Central memory CD8-positive, alpha-beta T cell (primary cell): Measurements from ENCODE around the gene COL9A1.
"Not testable (repeated sequence)": the region's sequence is repeated elsewhere in the genome, so short reads cannot be mapped to it uniquely, and the experiment has no call there.

Experiments
- ATAC-seq: fragments of 150-1000 bp; cut with Tn5 transposase; replicated peaks from 2 replicates; pipeline ENCODE4 v1.10.0; 2022; ENCODE audit warnings: mild to moderate bottlenecking, moderate FRiP score, moderate number of reproducible peaks; ENCODE audit not compliant: poor library complexity, severe bottlenecking; ENCODE audit errors: extremely low read depth
- DNase-seq, 2 donors: peaks; one replicate each; pipeline ENCODE4 v3.0.0; 2021; ENCODE audit warnings: low spot score in 2 of 2
- H3K27ac Mint-ChIP-seq: one replicate; pipeline ENCODE4 v1.8.0; 2022; ENCODE audit warnings: low read depth, mild to moderate bottlenecking, moderate library complexity, mixed read lengths
- H3K27me3 Mint-ChIP-seq: one replicate; pipeline ENCODE4 v1.8.0; 2022; ENCODE audit warnings: mixed read lengths
- H3K36me3 Mint-ChIP-seq: one replicate; pipeline ENCODE4 v1.8.0; 2022; ENCODE audit warnings: mild to moderate bottlenecking, moderate library complexity, mixed read lengths; ENCODE audit not compliant: insufficient read depth
- H3K4me1 Mint-ChIP-seq: one replicate; pipeline ENCODE4 v1.8.0; 2022; ENCODE audit warnings: mixed read lengths
- H3K4me3 Mint-ChIP-seq: one replicate; pipeline ENCODE4 v1.8.0; 2022; ENCODE audit warnings: mild to moderate bottlenecking, moderate library complexity, mixed read lengths
- H3K9me3 Mint-ChIP-seq: one replicate; pipeline ENCODE4 v1.8.0; 2022; ENCODE audit warnings: mixed read lengths

The COL9A1 gene

DNA sequence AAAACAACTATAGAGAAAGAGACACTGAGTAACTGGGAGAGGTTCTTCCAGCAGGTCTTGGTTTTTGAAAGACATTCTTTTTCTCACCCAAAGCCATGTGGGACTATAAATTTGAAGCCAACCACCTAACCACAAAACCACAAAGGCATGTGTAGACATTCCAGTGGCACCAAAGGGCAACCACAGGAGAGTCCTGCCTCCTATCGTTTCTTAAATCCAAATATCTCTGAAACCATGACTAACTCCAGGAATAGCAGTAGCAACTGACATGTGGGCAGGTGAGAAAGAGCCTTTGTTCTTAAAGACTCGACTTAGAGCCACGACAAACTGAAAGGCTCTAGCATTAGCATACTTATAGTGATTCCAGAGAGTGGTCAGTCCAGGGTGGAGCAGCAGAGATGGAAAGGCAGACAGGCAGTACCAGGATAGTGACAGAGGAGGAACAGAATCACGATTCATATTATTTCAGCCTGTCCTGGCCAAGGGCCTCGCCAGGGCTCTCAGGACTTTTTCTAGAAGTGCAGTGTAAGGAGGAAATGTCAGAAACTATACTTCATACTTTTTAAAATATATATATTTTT is 9.4 kb upstream of the COL9A1 start:
- Mint-ChIP-seq H3K4me1 (no peaks in the 10 kb centered on the region), H3K36me3 (no peaks in the 10 kb centered on the region), H3K4me3 (no peak overlapping the region), H3K27me3 (peaks cover 13% of the 10 kb centered on the region), H3K27ac (no peak overlapping the region), H3K9me3 (no peaks in the 10 kb centered on the region)
- ATAC-seq (no peak), DNase-seq (no peak)

DNA sequence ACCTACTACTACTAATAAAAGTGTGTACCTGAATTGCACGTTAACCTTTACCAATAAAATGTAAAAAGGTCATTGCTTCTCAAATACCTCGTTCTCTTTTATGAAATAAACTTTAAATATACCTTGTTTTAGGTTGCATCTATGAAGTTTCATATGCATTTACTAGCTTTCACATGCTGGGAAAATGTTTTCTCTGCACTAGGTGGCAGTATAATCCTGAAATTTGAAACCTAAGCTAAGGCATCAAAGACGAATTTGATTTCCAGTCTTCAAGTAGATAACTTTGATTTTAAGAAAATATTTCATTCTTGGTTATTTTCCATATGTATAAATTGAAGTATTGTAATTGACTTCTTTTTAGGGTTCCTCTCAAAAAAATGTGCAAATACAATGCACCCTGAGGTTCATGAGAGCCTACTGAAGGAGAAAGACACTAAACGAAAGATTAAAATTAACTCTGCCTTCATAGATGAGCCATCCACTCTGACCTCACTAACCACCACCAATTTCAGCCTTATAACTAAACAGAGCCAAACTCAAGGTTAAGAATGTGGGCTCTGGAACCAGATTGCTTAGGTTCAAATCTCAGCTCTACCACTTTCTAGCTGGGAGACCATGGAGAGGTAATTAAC is 7.3 kb upstream of the COL9A1 start:
- H3K27ac Mint-ChIP-seq = no peak overlapping the region
- H3K4me1 Mint-ChIP-seq = no peaks in the 10 kb centered on the region
- no peaks in the 10 kb centered on the region for H3K9me3 Mint-ChIP-seq
- H3K36me3 Mint-ChIP-seq = no peaks in the 10 kb centered on the region
- peak; percentile 32 for ATAC-seq
- peaks cover 17% of the 10 kb centered on the region for H3K27me3 Mint-ChIP-seq
- DNase-seq = no peak
- H3K4me3 Mint-ChIP-seq = no peak overlapping the region

DNA sequence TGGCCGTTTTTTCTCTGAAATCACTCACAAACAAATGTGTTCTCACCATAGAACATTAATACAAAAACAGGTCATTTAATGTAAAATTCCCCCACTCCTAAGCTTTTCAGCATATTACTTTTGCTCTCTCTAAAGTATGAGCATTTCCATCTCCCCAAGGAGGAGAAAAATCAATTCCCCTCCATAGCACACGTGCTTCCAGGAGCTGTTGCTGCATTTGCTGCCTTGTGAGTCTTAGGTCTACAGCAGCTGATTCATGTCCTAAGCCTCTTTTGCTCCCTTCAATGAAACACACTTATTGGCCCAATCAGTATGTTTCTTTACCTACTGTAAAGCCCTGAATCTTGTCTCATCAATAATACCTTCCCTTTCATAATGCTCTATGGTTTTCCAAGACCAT is 6.4 kb upstream of the COL9A1 start:
- no peaks in the 10 kb centered on the region for H3K36me3 Mint-ChIP-seq

DNA sequence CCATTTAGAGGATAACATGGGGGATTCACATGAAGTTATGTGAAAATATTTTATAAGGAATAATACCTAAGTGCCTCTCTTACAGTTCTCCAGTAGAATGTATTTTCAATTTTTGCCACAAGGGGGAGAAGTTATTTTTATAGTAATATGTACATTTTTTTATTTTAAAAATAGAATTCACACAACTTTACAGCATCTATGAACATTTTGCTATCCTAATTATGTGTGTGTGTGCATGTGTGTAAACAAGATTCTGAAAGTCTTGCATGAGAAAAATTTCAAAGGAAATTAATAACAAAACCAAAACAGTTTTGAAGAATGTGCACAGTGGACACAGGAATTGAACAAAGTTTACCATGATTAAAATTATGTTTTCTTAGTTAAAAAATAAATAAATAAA is 5.3 kb upstream of the COL9A1 start:
- not testable (repeated sequence) for ATAC-seq, H3K4me3 Mint-ChIP-seq

More for the DNA sequence above, 6.4 kb upstream of the COL9A1 start:
- H3K9me3 Mint-ChIP-seq = no peaks in the 10 kb centered on the region
- ATAC-seq (no peak), DNase-seq (no peak)
- H3K27ac Mint-ChIP-seq = no peak overlapping the region
- peaks cover 25% of the 10 kb centered on the region for H3K27me3 Mint-ChIP-seq
- no peaks in the 10 kb centered on the region for H3K4me1 Mint-ChIP-seq
- no peak overlapping the region for H3K4me3 Mint-ChIP-seq

DNA sequence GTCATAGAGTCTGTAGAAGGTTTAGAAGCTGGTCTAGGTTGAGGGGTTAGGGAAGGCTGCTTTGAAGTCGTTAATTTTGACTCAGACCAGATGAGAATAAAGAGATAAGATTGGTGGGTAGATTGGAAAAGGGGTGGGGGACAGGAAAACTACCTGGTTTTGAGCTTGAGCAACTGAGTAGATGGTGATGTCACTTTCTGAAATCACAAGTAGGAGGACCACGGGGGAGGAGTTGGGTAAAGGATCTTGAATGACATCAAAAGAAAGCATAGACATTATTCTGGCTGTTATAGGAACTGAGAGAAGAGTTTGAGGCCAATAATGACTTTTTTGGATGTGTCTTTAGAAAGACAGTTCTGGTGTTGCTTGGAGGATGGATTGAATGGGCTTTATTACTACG is 4.1 kb upstream of the COL9A1 start:
- Mint-ChIP-seq H3K27me3 (peaks cover 39% of the 10 kb centered on the region), H3K4me3 (no peak overlapping the region), H3K27ac (no peak overlapping the region), H3K36me3 (peaks cover 3% of the 10 kb centered on the region), H3K9me3 (no peaks in the 10 kb centered on the region), H3K4me1 (no peaks in the 10 kb centered on the region)
- DNase-seq (no peak), ATAC-seq (no peak)

More for the DNA sequence above, 5.3 kb upstream of the COL9A1 start:
- not testable (repeated sequence) for H3K4me1 Mint-ChIP-seq, DNase-seq, H3K36me3 Mint-ChIP-seq, H3K27ac Mint-ChIP-seq, H3K9me3 Mint-ChIP-seq
- H3K27me3 Mint-ChIP-seq = peaks cover 31% of the 10 kb centered on the region

DNA sequence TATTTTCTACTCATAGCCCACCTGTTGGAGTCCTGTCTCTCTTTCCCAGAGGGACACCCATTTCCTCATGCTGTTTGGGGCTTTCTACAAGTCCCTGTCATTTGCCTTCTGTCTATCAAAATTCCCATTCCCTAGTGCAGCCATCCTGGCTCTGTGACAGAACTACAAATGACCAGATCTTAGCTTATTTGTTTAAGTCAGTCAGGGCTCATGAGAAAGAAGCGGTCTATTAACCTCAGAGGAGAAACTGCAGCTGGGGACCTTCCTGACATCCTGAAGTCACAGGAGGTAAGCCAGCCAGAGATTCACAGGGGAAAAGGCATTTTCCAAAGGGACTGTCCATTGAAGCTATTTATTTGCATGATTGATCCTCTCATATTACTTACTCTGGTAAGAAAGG is 1.7 kb upstream of the COL9A1 start:
- H3K4me1 Mint-ChIP-seq = no peaks in the 10 kb centered on the region
- peaks cover 39% of the 10 kb centered on the region for H3K27me3 Mint-ChIP-seq
- H3K27ac Mint-ChIP-seq = no peak overlapping the region
- DNase-seq = no peak
- H3K4me3 Mint-ChIP-seq = no peak overlapping the region
- ATAC-seq = no peak
- no peaks in the 10 kb centered on the region for H3K9me3 Mint-ChIP-seq
- peaks cover 3% of the 10 kb centered on the region for H3K36me3 Mint-ChIP-seq

DNA sequence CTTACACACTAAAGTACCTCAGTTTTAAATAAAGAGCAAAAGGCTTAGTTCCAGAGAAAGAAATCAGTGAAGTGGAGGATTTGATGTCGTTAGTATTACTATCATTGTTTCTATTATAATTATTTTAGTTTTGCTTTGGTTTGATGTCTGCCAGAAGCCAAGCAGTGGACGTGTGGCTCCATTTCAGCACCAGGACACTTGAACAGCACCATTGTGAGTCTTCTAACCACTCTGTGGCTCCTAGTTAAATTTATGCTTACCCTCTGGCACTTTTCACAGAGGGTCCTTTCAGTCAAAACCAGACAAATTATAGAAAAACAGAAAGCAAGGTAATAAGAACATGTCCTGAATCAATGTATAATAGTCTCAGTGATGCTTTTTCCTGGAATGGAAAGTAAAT is 3.4 kb downstream of the COL9A1 start:
- Mint-ChIP-seq H3K36me3 (peaks cover 3% of the 10 kb centered on the region), H3K4me3 (no peak overlapping the region), H3K27me3 (peaks cover 35% of the 10 kb centered on the region), H3K9me3 (no peaks in the 10 kb centered on the region), H3K27ac (no peak overlapping the region), H3K4me1 (no peaks in the 10 kb centered on the region)
- no peak for ATAC-seq
- DNase-seq = no peak

DNA sequence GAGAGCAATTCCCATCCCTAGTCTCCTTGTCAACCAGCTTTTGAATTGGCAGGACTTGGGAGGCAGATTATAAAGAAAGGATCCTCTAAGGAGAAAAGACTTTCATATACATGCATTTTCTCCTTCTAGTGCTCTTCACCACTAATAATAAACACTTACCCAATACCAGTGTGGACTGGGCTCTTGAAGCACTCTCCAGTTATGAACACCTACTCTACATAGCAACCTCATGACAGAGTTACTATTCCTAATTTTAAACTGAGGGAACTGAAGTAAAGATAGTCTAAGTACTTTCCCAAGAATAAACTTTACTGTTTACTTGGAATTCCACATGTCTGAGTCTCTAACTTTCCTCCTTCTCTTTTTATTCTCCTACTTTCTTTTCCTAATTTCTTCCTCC is 4.8 kb downstream of the COL9A1 start:
- ATAC-seq (no peak), DNase-seq (no peak)
- Mint-ChIP-seq H3K27me3 (peaks cover 35% of the 10 kb centered on the region), H3K4me1 (no peaks in the 10 kb centered on the region), H3K4me3 (no peak overlapping the region), H3K27ac (no peak overlapping the region), H3K9me3 (no peaks in the 10 kb centered on the region), H3K36me3 (peaks cover 3% of the 10 kb centered on the region)

DNA sequence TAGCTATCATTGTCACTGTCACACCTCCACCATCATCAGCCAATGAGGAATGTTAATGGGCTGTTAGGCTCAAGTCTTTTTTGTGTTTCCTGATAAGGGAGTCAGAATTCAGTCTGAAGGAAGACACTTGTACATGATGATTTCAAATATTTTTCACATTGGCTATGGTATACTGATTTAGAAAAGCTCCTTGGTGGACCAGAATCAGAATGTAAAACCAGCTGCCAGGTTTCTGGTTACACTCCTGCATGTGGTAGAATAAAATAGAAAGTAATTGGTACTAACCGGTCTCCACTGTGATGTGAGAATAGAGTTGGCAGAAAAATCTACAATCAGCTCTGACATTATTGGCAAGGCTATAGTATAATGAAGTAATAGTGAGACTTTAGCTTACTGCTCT is 10.7 kb downstream of the COL9A1 start:
- Mint-ChIP-seq H3K27me3 (peaks cover 21% of the 10 kb centered on the region), H3K27ac (no peak overlapping the region), H3K9me3 (no peaks in the 10 kb centered on the region), H3K4me3 (no peak overlapping the region), H3K36me3 (no peaks in the 10 kb centered on the region), H3K4me1 (no peaks in the 10 kb centered on the region)
- no peak for DNase-seq
- ATAC-seq = no peak

DNA sequence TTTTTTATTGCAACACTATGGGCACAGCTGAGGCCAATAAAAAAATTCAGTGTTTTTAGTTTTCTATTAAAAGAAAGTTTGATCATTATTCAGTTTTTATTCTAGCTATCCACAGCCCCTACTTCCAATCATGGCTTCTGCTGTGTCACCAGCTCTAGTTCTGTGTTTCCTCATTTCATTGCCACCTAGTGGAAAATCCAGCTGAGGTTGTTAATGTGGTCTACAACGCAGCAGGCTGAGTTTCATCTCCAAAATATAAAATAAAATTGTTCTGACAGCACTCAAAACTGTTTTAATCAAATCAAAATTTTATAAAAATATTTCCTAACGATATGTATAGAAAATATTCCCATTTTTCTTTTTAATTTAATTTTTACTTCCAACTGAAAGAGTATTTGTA is 13.6 kb downstream of the COL9A1 start:
- Mint-ChIP-seq H3K36me3 (no peaks in the 10 kb centered on the region), H3K27ac (no peak overlapping the region), H3K9me3 (no peaks in the 10 kb centered on the region), H3K4me3 (no peak overlapping the region), H3K27me3 (peaks cover 27% of the 10 kb centered on the region), H3K4me1 (no peaks in the 10 kb centered on the region)
- ATAC-seq = no peak
- no peak for DNase-seq

DNA sequence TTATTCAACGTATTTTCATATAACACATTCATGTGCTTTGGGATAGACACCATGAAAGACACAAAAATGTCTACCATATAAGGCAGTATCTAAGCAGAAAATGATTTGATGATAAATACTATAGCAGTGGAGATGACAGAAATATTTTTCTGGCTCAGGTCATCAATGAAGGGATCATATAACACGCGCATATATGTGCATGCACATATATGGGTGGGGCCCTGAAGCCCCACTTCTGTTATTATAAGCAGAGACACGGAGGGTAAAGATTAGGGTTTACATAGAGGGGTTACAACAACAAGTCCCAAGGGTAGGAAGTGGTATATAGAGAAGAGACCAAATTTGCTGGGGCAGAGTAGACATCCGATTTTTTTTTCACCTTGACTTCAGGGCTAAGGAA is 16.0 kb downstream of the COL9A1 start:
- H3K4me1 Mint-ChIP-seq = no peaks in the 10 kb centered on the region
- H3K36me3 Mint-ChIP-seq = no peaks in the 10 kb centered on the region
- H3K4me3 Mint-ChIP-seq = no peak overlapping the region
- H3K27me3 Mint-ChIP-seq = peaks cover 33% of the 10 kb centered on the region
- ATAC-seq (no peak), DNase-seq (no peak)
- H3K27ac Mint-ChIP-seq = no peak overlapping the region
- no peaks in the 10 kb centered on the region for H3K9me3 Mint-ChIP-seq

DNA sequence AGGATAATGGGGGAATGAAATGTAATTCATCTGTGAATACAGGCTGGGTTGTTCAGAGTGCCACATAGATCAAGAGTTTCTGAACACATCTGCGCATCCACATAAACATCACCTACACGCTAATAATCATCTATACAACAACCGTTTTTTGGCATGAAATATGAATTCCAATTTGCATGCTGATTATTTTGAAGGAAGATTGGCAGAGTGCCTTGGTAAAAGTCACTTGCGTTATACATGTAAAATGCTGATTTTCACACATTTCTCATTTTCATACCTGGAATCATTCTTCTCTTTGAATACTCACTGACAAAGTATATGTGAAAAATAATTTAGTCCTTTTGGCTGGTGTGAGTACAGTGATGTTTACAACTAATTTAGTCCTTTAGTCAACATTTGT is 17.7 kb downstream of the COL9A1 start:
- Mint-ChIP-seq H3K9me3 (no peaks in the 10 kb centered on the region), H3K4me1 (no peaks in the 10 kb centered on the region), H3K27me3 (peaks cover 50% of the 10 kb centered on the region), H3K36me3 (no peaks in the 10 kb centered on the region), H3K27ac (no peak overlapping the region), H3K4me3 (no peak overlapping the region)
- DNase-seq (no peak), ATAC-seq (no peak)

DNA sequence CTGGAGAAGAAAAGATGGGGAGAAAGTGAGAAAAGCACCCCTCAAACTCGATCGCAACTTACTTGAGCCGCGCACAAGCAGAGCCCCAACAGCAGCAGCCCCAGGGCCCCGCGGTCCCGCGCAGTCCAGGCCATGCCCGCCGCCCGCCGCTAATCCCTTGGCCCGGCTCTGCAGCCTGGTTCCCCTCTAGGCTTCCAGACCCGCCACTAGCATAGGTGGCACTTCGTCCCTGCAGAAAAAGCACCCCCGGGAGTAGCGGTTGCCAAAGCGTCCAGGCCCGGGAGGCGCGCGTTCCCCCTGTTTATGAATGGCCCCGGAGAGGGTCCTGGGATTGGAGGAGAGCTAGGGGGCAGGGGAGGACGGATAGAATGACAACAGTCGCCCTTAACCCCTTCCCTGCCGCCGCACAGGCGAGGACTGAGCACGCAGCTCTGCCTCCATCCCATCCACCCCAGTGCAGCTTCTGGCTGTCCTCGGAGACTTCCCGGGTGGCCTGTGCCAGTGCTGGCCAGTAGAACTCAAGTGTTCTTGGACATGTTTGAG is 19.9 kb downstream of the COL9A1 start:
- Mint-ChIP-seq H3K9me3 (no peaks in the 10 kb centered on the region), H3K27ac (no peak overlapping the region), H3K4me3 (no peak overlapping the region), H3K4me1 (no peaks in the 10 kb centered on the region), H3K36me3 (no peaks in the 10 kb centered on the region), H3K27me3 (peaks cover 67% of the 10 kb centered on the region)
- DNase-seq = no peak
- ATAC-seq = no peak
